ENCODE measurements around the gene PHF2. TPM values are rescaled to one million over a fixed set of nuclear protein-coding genes. Genes with fewer than 3 reads are reported as not detected.

The PHF2 gene
- total RNA-seq, 4 donors from 2014 or later = 21.1 to 38.2 (median 21.3) TPM

- Histone ChIP-seq H3K36me3 (peaks cover 0 to 23% (median 5%) of the 10 kb centered on the region in 4 donors), H3K27ac (no peak overlapping the region), H3K4me3 (no peak overlapping the region), H3K4me1 (no peaks in the 10 kb centered on the region), H3K27me3 (no peaks in the 10 kb centered on the region), H3K9me3 (peaks cover 0 to 4% of the 10 kb centered on the region in 2 donors)
- TF ChIP-seq CTCF (IDR thresholded peaks at IDR 0.05) (no peak), POLR2AphosphoS5 (IDR thresholded peaks at IDR 0.05) (no peak)
- intact Hi-C loops (cut with DNase I; ENCODE audit: low total_unique reads) (no loop called here), in situ Hi-C loops (cut with MboI; ENCODE audit: low pct_ligation_motif_present in 1 of 4, low pct_unique_long_range_greater_than_20kb in 1 of 4, low sequenced_read_pairs in 3 of 4) (no loop called here)
- no peak for DNase-seq
- WGBS, 2 donors (ENCODE audit: low coverage in 1 of 2) = 90% methylated on average over 19 of the region's 19 CpGs; no CpG with 5 or more reads in 1 of the 2 donors
Observed at GRCh38 chr9:93633492-93634221, 57.3 kb downstream of the PHF2 start.

GRCh38 chr9:93634311-93635185 is 58.2 kb downstream of the PHF2 start:
- Histone ChIP-seq H3K4me1 (no peaks in the 10 kb centered on the region), H3K27me3 (no peaks in the 10 kb centered on the region), H3K4me3 (no peak overlapping the region), H3K9me3 (peaks cover 0 to 4% of the 10 kb centered on the region in 2 donors), H3K36me3 (peaks cover 0 to 30% (median 8%) of the 10 kb centered on the region in 4 donors), H3K27ac (no peak overlapping the region)
- in situ Hi-C loops (cut with MboI; ENCODE audit: low pct_ligation_motif_present in 1 of 4, low pct_unique_long_range_greater_than_20kb in 1 of 4, low sequenced_read_pairs in 3 of 4) (no loop called here), intact Hi-C loops (cut with DNase I; ENCODE audit: low total_unique reads) (no loop called here)
- 81% methylated on average over 10 of the region's 10 CpGs; no CpG with 5 or more reads in 1 of the 2 donors for WGBS, 2 donors (ENCODE audit: low coverage in 1 of 2)
- TF ChIP-seq CTCF (IDR thresholded peaks at IDR 0.05) (no peak), POLR2AphosphoS5 (IDR thresholded peaks at IDR 0.05) (no peak), POLR2A (IDR thresholded peaks at IDR 0.05) (no peak), EP300 (IDR thresholded peaks at IDR 0.05; ENCODE audit: low read depth) (no peak)
- DNase-seq = no peak

GRCh38 chr9:93635186-93636107 is 59.1 kb downstream of the PHF2 start:
- Histone ChIP-seq H3K36me3 (peaks cover 0 to 39% (median 8%) of the 10 kb centered on the region in 4 donors), H3K27ac (no peak overlapping the region), H3K9me3 (peaks cover 0 to 4% of the 10 kb centered on the region in 2 donors), H3K27me3 (no peaks in the 10 kb centered on the region), H3K4me3 (no peak overlapping the region), H3K4me1 (no peaks in the 10 kb centered on the region)
- no peak for DNase-seq
- WGBS, 2 donors (ENCODE audit: low coverage in 1 of 2) = 72 to 83% methylated on average over 5 to 13 of the region's 13 CpGs
- TF ChIP-seq POLR2AphosphoS5 (IDR thresholded peaks at IDR 0.05) (no peak), CTCF (IDR thresholded peaks at IDR 0.05) (no peak), EP300 (IDR thresholded peaks at IDR 0.05; ENCODE audit: low read depth) (no peak), POLR2A (IDR thresholded peaks at IDR 0.05) (no peak)
- intact Hi-C loops (cut with DNase I; ENCODE audit: low total_unique reads) = no loop called here
- in situ Hi-C loops (cut with MboI; ENCODE audit: low pct_ligation_motif_present in 1 of 4, low pct_unique_long_range_greater_than_20kb in 1 of 4, low sequenced_read_pairs in 3 of 4) = no loop called here
